DOHH2 (cell line): ENCODE data around the gene KSR1.

Source experiments
- H3F3A ChIP-seq: fragments of 200-600 bp; sonication (generic), shearing (Covaris generic); 2 replicates; pipeline ENCODE4 v1.6.0; 2016; ENCODE audit warnings: antibody characterized with exemption, mild to moderate bottlenecking; ENCODE audit not compliant: control insufficient read depth, insufficient read depth
- H3K27ac ChIP-seq: fragments of 200-600 bp; sonication (generic); 2 replicates; pipeline ENCODE4 v1.5.1; 2014; ENCODE audit warnings: low read depth, mild to moderate bottlenecking, low read length, moderate library complexity
- H3K27me3 ChIP-seq: fragments of 200-600 bp; sonication (generic); 2 replicates; pipeline ENCODE4 v1.6.1; 2014; ENCODE audit warnings: mild to moderate bottlenecking, low read length, mixed read lengths; ENCODE audit not compliant: control insufficient read depth
- H3K36me3 ChIP-seq: fragments of 200-600 bp; sonication (generic); 2 replicates; pipeline ENCODE4 v1.6.1; 2014; ENCODE audit warnings: mild to moderate bottlenecking, low read length, moderate library complexity, mixed read lengths; ENCODE audit not compliant: control insufficient read depth
- H3K4me1 ChIP-seq: fragments of 200-600 bp; sonication (generic); 2 replicates; pipeline ENCODE4 v1.6.1; 2014; ENCODE audit warnings: mild to moderate bottlenecking, low read length, mixed read lengths; ENCODE audit not compliant: control insufficient read depth
- H3K4me2 ChIP-seq: fragments of 200-600 bp; sonication (generic); 2 replicates; pipeline ENCODE4 v1.6.0; 2014; ENCODE audit warnings: mild to moderate bottlenecking, low read length, moderate library complexity
- H3K4me3 ChIP-seq: fragments of 200-600 bp; sonication (generic); 2 replicates; pipeline ENCODE4 v1.5.1; 2014; ENCODE audit warnings: mild to moderate bottlenecking, low read length, mixed read lengths
- H3K79me2 ChIP-seq: fragments of 200-600 bp; sonication (generic); 2 replicates; pipeline ENCODE4 v1.6.1; 2014; ENCODE audit warnings: mild to moderate bottlenecking, low read length, mixed read lengths; ENCODE audit not compliant: control insufficient read depth
- H3K9me2 ChIP-seq: fragments of 200-600 bp; sonication (generic); replicated peaks from 2 replicates; pipeline ENCODE4 v1.6.1; 2014; ENCODE audit warnings: mild to moderate bottlenecking, low read length, mixed read lengths; ENCODE audit not compliant: control insufficient read depth
- H3K9me3 ChIP-seq: fragments of 200-600 bp; sonication (generic); 2 replicates; pipeline ENCODE4 v1.6.1; 2014; ENCODE audit warnings: antibody characterized with exemption, low read length, mixed read lengths; ENCODE audit not compliant: control insufficient read depth, insufficient read depth
- H4K20me1 ChIP-seq: fragments of 200-600 bp; sonication (generic); 2 replicates; pipeline ENCODE4 v1.6.0; 2014; ENCODE audit warnings: low read depth, mild to moderate bottlenecking, antibody characterized with exemption, low read length, moderate library complexity; ENCODE audit not compliant: control insufficient read depth, insufficient read depth
- CTCF ChIP-seq: fragments of 200-600 bp; sonication (generic); IDR thresholded peaks from one replicate; pipeline ENCODE4 v1.5.1; 2014; ENCODE audit warnings: antibody characterized with exemption, mild to moderate bottlenecking, low read depth, low read length; ENCODE audit not compliant: poor library complexity, severe bottlenecking
- EZH2phosphoT487 ChIP-seq: fragments of 200-600 bp; sonication (generic); IDR thresholded peaks from 2 replicates; pipeline ENCODE4 v1.6.1; 2017; ENCODE audit warnings: borderline replicate concordance, mild to moderate bottlenecking, antibody characterized with exemption, low read length, moderate library complexity, mixed read lengths

KSR1 gene

DNA sequence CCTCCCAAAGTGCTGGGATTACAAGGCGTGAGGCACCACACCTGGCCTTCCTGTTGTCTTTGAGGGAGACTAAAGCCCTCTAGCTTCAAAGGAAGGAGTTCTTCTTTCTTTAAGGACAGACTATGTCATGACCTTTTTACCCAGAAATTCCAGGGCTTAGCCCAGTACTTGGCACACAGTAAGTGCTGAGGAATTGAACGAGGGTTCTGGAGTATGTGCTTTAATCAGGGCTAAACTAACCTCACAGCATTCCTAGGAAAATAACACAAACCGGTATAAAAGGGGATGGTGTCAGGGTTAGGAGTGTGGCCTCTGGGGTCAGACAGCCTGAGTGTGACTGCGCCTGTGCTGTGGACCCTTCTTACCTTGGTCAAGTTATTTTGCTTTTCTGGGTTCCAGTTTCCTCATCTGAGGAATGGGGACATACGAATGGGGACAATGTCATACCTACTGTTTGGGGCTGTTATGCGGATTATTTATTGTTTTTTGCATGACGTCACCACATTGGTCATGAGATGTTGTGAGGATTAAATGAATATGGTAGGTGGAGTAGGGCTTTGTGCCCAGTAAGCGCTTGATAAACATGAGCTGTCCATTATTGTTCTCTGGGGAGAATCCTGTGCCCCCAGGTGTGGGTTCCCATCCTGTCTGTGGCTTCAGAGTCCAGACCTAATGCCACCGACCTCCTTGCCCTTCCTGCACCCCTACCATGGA lies 21.9 kb downstream of the KSR1 start:
- Histone ChIP-seq H4K20me1 (no peaks in the 10 kb centered on the region), H3K4me2 (no peak overlapping the region), H3K79me2 (no peaks in the 10 kb centered on the region), H3K27ac (no peak overlapping the region), H3K4me3 (no peak overlapping the region), H3K4me1 (peaks cover 9% of the 10 kb centered on the region; the same call in 1 of the 2 replicates), H3K27me3 (peaks cover 7% of the 10 kb centered on the region), H3K9me2 (no peaks in the 10 kb centered on the region), H3F3A (no peaks in the 10 kb centered on the region), H3K36me3 (no peaks in the 10 kb centered on the region), H3K9me3 (no peaks in the 10 kb centered on the region)
- no peak for TF ChIP-seq EZH2phosphoT487
- TF ChIP-seq CTCF: no peak

DNA sequence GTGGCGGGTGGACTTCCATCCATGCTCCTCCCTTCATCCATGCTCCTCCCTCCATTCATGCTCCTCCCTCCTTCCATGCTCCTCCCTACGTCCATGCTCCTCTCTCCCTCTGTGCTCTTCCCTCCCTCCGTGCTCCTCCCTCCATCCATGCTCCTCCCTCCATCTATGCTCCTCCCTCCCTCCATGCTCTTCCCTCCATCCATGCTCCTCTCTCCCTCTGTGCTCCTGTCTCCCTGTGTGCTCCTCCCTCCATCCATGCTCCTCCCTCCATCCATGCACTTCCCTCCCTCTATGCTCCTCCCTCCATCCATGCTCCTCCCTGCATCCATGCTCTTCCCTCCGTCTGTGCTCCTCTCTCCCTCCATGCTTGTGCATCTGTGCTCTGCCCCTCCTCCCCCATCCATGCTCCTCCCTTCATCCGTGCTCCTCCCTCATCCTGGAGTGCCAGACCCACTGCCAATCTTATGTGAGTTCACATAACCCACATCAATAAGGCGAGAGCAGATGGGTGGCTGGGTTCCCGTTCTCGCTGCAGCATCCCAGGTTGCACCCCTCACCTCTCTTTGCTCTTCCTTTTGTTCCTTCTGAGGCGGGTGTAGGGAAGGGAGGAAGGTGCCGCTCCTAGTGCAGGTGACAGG lies 22.8 kb downstream of the KSR1 start:
- Histone ChIP-seq H3K4me3 (no peak overlapping the region), H3K27ac (no peak overlapping the region), H3K4me1 (0 out of 2 replicates have a peak, but pooled peaks cover 1% of the 10 kb centered on the region), H4K20me1 (no peaks in the 10 kb centered on the region), H3F3A (no peaks in the 10 kb centered on the region), H3K9me2 (no peaks in the 10 kb centered on the region), H3K36me3 (no peaks in the 10 kb centered on the region), H3K4me2 (no peak overlapping the region), H3K27me3 (peaks cover 6% of the 10 kb centered on the region; the same call in 1 of the 2 replicates), H3K79me2 (no peaks in the 10 kb centered on the region), H3K9me3 (no peaks in the 10 kb centered on the region)
- TF ChIP-seq CTCF (no peak), EZH2phosphoT487 (no peak)

DNA sequence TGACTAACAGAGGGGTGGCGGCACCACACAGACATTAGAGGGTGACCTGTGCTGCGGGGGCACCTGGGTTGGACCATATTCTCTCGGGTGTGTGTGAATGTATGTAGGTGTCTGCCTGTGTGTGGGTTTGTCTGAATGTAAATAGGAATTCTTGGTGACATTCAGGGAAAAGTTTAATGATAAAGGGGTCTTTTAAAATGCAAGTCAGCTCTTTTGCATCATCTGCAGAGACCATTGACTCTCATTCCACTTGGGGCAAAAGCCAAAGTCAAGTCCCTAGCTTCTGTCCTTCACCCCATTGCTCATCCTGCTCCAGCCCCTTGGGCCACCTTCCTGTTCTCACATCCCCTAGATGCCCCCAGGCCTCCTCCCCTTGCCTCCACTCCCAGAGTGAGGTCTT lies 23.6 kb downstream of the KSR1 start:
- no peaks in the 10 kb centered on the region for H3K36me3 ChIP-seq
- H3K9me3 ChIP-seq: no peaks in the 10 kb centered on the region
- no peak overlapping the region for H3K27ac ChIP-seq
- no peak overlapping the region for H3K4me3 ChIP-seq
- H3F3A ChIP-seq: no peaks in the 10 kb centered on the region
- H3K9me2 ChIP-seq: no peaks in the 10 kb centered on the region
- H3K79me2 ChIP-seq: no peaks in the 10 kb centered on the region
- H3K4me2 ChIP-seq: no peak overlapping the region
- TF ChIP-seq EZH2phosphoT487 (no peak), CTCF (no peak)
- no peaks in the 10 kb centered on the region for H4K20me1 ChIP-seq
- peaks cover 6% of the 10 kb centered on the region for H3K27me3 ChIP-seq
- no peaks in the 10 kb centered on the region for H3K4me1 ChIP-seq
